Measurements from ENCODE around the gene CNTD1.

The CNTD1 gene

DNA sequence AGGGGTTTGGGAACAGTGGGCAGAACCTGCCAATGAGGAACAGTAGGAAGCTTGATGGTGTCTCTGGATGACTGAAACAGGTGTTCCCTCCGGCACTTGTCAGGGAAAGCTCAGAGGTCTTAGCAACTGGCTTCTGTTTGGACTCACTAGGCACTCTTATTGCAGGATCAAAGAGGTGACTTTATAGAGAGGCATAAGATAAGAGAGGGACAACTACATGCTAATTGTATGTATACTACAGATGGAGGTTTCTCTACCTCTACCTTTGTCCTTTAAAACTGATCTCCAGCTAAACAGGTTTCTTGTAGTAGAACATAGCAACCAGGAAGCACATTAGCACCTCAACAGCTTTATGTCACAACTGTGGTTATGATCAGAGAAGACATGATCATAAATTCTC is 7.6 kb downstream of the CNTD1 start:
- FAIRE-seq: no peak

DNA sequence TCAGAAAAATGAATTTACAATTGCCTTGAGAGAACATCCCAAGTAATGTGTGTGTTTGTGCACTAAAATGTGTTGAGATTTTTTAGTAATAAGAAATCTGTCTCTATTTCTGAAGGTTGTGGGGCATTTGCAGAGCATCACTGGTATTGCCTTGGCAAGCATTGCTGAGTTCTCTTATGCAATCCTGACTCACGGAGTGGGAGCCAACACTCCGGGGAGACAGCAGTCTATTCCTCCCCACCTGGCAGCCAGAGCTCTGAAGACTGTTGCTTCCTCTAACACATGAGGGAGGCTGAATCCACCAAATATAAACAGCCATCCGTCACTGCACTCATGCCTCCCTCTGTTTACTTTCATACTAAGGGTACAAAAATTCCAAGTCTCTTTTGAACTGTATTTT is 10.6 kb downstream of the CNTD1 start:
- no peak for FAIRE-seq

DNA sequence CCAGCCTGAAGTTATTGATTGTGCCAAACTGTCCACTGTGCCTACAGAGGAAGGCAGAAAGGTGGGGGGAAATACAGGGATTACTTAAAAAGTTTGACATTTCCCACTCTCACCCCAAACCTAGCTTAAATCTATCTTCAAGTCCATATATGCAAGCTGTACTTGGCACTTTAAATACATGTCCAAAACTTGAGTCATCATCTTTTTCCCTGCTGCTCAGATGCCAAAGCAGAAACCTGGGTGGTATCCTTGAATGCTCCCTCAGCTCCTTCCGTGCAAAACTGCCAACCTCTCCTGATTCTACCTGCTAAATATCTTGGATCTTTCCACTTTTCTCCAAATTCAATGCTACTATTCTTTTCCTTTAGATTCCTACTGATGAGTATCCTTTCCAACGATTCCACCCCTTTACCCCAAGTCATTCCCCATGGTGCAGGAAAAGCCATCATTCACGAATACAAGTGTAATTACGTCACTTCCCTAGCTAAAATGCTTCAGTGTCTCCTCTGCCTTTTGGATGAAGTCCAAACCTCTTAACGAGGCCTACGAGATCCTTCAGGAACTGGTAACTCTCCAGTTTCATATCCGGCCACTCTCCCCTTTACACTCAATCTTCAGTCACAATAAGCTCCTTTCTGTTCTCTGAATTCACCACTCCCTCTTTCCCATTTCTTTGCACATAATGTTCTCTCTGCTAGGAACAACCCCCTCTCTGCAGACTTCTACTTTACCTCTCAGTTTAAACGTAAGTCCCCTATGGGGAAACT is 16.2 kb downstream of the CNTD1 start:
- no peak for FAIRE-seq

DNA sequence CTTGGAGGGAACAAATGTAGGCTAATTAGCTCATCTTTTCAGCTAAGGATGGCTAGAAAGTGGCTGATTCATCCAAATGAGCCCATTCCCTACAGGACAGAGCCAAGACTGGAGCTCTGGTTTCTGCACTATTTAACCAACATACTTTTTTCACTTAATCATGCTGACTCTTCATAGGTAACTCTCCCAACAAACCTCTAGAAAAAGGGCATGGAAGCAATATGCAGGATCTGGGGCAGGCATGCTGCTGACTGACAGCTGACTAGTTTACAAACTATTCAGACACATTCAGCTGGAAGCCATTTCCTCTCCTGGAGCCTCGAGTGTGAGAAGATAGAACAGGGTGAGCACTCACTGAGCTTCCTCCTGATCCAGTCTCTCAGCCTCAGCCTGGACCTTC is 19.2 kb downstream of the CNTD1 start:
- no peak for FAIRE-seq

DNA sequence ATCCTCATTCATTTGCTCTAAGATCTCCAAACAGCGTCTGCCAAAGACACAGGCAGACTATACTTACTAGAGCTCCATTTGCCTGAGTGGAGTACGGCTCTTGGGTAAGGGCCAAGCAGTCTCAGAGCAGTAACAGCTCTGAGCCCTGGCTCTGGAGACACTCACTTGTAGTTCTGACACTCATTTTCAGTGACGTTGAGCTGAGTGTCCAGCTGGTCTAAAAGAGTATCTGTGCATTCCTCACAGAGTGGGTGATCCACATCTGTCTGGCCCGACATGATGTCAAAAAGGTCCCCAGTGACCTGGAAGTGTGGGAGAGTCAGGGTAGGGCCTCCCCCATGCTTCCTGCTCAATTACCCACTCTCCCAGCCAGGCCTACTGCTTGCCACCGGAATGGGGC is 19.7 kb downstream of the CNTD1 start:
- FAIRE-seq: no peak

DNA sequence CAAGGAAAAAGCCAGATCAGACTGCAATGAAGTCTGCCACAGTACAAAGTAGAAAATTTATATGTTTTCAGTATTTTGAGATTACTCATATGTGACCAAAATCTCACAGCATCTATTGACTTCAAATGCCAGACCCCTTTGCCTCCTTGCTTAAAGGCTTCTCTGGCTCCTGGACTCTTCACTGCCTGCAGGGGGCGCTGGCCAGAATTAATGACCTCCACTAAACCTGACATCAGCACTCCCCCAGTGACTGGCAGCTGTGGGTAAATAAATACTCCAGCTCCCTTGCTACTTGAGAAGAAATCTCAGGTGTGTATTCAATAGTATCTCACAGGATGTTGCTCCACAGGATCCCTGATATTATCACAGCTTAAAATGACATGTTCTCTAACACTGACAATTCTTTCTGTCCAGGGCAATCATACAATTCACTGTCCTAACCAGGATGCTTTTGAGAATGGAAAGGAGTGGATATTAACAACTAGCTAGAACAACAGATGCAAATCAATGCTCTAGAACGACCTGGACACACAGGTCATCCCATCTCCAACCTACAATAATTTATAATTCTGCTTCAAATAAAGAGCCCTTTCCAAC is 21.4 kb downstream of the CNTD1 start:
- FAIRE-seq: no peak

DNA sequence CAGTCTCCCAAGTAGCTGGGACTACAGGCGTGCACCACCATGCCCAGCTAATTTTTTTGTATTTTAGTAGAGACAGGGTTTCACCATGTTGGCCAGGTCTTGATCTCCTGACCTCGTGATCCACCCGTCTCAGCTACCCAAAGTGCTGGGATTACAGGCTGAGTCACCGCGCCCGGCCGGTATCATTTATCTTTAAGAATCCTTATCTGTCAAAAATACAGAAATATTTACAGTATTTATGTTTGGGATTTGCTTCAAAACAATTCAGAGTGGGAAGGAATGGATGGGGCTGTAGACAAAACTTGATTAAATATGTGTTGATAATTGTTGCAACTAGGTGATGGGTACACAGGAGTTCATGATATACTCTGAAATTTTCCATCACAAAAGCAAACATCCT is 22.5 kb downstream of the CNTD1 start:
- FAIRE-seq: no peak

DNA sequence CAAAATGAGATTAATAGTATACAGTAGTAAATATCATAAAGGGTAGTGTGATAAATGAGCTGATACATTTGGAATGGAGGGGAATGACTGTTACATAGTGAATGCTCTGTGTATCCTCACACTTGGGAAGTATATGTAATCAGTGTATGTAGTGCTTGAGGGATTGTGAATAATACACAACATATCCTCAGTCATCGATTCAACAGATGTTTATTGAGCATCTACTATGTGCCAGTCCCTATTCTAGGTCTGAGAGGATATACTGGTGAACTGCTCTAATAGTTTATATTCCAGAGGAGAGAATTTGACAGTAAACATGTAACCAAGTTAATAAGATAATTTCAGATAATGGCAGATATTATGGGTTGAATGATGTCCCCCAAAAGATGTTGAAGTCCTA is 28.8 kb downstream of the CNTD1 start:
- no peak for FAIRE-seq

DNA sequence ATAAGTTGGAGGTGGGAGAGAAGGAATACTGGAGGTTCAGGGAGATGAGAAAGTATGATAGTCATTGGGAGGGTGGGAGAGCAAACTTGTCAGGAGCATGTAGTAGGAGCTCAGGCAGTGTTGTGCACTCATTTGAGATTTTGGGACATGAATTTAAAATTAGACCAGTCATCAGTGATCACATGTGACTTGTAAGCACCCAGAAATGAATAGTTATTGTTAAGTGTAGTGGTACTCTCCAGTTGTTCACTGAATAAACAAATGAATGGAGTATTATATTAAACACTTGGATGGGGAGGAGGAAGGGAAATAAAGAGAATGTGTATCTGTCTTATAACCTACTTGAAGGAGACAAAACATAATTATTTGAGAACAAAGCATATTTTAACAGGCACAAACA is 32.3 kb downstream of the CNTD1 start:
- no peak for FAIRE-seq

DNA sequence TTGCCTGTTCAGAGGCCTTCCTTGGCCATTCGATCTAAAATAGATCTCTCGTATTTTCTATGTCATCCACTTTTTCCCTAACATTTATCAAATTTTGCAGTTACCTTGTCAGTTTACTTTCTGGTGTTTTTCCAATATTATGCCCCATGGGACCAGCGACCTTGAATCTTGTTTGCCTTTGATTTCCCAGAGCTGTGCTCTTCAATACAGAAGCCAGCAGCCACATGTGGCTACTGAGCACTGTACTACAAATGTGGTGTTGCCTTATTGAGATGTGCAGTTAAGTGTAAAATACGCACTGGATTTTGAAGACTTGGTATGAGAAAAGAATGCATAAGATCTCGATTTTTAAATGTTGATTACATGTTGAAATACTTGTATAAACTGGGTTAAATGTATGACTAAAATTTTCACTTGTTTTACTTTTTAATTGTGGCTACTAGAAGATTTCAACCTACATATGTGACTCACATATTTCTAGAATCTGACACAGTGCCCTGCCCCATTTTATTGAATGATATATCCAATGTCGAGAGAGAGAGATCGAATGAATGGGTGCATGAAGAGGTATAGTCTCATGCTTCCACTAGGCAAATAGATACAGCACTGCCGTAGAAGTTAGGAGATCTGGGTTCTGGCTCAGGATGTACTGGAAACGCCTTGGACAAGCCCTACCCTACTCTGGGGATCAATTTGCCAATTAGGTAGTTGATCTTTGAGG is 33.7 kb downstream of the CNTD1 start:
- no peak for FAIRE-seq

DNA sequence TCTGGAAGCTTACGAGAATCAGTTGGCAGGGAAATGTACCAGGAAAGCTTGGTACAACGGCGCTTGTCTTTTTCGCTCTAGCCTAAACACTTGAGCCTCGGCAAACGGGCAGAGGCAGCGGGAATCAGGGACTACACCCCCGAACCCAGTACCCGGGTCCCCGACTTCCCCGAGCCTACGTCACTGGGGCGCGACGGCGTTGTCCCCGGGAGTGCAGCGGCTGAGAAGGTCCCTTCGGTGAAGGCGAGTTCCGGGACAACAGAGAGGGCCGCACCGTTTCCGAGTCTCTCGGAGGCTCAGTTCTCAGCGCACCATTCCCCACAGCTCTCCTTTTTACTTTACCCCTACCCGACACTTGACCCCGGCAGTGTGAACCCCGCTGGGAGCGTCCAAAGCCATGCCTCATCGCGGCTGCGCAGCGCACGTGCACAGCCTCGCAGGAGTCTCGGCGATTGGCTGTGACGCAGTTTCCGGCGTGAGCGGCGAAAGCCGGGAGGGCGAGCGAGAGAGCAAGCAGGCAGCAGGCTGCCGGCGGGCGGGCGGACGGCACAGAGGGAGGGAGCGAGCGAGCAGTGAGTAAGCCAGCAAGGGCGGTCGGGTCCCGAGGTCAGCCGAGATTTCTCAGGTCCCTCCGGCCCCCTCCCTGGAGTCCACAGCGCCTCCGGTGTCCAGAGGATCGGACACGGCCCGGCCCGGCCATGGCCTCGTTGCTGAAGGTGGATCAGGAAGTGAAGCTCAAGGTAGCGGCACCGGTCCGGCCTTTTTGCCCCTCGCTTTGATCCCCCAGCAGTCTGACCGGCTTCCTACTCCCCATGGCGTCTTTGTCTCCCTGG is 34.5 kb downstream of the CNTD1 start, which contains the start of gene PSME3:
Gene PSME3 (plus strand): TSS at position 464 of the 833 bp plus-strand sequence. CDS start 235 bp downstream, at position 699.
- no peak for FAIRE-seq

DNA sequence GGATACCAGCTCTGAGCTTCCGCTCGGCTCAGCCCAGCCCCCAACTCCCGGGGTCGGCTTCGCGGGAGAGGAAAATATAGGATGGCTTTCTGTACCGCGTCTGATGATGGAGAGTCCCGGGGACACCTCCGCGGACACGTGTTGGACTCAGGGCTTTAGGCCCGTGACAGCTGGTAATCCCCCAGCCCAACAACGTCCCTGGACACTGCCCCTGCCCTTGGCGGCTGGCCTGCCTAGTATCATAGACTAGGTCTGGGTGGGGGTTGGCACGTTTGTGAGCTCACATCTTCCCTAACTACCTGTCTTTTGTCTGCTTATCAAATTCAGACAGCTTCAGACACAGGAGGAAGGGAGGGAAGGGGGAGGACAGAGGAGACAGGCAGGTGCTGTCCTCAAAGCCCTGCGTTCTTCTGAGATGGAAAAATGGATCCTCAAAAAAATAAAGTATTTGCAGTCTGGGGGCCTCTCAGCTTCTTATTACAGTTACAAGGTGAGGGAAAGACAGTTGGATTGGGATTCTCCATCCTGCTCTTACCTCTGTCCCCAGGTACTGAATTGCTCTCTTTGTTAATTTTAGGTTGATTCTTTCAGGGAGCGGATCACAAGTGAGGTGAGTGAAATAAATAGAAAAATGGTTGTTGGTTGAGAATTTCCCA is 35.2 kb downstream of the CNTD1 start:
- no peak for FAIRE-seq

DNA sequence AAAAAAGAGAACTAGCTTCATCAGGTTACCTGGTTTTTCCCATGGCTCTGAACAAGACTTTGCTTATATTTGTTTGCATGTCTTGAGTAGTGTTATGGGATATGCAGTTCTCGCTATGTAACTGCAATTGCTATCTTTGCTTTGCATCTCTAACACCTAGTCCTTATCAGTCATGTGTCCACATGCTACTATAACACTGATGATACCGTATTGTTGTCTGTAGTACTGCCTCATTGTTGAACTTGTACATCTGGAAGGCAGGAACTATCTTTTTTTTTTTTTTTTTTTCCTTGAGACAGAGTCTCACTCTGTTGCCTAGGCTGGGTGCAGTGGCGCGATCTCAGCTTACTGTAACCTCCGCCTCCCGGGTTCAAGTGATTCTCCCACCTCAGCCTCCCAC is 37.1 kb downstream of the CNTD1 start:
- FAIRE-seq: no peak

DNA sequence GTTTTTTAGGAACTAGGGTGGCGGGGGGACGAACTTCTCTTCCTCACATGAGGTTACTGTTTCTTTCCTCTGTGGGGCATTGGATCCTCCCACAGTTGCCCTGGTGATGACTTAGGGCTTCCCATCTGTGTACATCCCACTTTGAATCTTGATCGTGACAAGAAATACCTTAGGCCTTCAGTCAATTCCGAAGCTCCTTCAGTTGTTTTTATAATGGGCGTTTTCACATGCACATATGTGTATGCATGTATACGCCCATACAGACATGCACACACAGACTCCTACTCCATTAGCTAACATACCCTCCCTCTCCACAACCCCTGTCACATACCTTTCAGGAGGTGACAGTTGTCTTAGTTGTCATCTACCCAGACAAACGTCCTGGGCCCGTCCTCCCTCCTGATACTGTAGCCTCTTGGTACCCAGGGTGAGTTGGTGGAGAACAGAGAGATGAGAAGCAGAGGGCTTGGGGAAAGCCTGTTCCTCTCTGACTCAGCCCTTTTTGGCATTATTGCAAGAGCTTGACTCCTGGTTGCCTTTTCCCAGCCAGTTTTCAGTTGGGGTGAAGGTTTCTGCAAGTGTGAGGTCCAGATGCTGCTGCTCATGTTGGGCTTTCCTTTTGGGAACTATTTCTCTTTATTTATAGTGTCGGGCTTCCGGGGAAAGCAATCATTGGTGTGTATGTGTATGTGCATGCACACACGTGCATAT is 43.5 kb downstream of the CNTD1 start:
- FAIRE-seq: no peak

DNA sequence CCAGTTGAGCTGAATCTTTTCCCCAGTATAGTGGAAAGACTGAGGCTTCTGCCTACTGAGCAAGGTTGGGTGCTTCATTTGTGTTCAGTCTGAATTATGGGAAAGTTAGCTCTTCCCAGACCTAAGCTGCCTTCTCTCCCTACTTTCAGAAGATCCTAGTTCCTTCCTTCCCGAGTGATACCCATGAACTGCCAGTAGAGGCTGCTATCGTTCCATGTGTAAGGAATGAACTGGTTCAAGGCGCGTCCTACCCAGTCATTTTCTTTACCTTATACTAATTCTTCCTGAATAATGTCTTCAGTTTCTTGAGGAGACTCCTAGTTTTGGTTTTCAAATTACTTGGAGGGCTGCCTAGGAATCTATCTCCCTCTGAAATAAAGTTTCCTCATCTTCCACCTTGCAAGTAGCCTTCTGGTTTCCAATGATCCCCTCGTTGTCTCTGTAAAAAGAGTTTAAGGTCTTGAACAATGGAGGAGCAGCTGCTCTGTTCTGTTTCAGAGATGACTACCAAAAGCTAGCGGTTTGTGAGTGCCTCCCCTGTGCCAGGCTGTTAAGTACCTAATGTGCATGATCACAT is 44.8 kb downstream of the CNTD1 start:
- FAIRE-seq: peak; percentile 66

DNA sequence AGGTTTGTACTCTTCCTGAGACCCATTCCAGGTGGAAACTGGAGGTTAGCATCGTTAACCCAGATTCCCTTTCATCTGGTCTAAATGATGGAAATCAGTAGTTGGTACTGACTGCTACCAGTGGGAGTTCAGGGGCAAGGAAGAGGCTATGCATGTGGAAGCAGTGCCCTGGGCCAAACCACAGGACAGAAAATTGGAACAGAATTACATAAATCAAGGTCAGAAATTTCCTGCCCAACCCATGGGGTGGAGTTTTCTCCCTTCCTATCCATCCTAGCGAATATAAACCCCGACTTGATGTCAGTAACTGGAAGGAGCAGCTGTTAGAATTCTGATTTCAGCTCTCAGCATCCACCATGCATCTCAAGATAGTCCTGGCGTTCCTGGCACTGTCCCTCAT is 45.6 kb downstream of the CNTD1 start, which contains the start of gene AOC2:
Gene AOC2 (plus strand): TSS at position 310 of the 400 bp plus-strand sequence. CDS start 47 bp downstream, at position 357.
- no peak for FAIRE-seq

DNA sequence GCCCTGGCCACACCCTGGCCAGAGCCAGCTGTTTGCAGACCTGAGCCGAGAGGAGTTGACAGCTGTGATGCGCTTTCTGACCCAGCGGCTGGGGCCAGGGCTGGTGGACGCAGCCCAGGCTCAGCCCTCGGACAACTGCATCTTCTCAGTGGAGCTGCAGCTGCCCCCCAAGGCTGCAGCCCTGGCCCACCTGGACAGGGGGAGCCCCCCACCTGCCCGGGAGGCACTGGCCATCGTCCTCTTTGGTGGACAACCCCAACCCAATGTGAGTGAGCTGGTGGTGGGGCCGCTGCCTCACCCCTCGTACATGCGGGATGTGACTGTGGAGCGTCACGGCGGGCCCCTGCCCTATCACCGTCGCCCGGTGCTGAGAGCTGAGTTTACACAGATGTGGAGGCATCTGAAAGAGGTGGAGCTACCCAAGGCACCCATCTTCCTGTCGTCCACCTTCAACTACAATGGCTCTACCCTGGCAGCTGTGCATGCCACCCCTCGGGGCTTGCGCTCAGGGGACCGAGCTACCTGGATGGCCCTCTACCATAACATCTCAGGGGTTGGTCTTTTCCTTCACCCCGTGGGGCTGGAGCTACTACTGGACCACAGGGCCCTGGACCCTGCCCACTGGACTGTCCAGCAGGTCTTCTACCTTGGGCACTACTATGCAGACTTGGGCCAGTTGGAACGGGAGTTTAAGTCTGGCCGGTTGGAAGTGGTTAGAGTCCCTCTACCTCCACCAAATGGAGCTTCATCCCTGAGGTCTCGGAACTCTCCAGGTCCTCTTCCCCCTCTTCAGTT is 46.3 kb downstream of the CNTD1 start:
- no peak for FAIRE-seq

DNA sequence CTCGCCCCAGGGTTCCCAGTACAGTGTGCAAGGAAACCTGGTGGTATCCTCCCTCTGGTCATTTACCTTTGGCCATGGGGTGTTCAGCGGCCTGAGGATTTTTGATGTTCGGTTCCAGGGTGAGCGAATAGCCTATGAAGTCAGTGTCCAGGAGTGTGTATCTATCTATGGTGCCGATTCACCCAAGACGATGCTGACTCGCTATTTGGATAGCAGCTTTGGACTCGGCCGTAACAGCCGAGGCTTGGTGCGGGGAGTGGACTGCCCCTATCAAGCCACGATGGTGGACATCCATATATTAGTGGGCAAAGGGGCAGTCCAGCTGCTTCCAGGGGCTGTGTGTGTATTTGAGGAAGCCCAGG is 46.9 kb downstream of the CNTD1 start:
- FAIRE-seq: no peak

DNA sequence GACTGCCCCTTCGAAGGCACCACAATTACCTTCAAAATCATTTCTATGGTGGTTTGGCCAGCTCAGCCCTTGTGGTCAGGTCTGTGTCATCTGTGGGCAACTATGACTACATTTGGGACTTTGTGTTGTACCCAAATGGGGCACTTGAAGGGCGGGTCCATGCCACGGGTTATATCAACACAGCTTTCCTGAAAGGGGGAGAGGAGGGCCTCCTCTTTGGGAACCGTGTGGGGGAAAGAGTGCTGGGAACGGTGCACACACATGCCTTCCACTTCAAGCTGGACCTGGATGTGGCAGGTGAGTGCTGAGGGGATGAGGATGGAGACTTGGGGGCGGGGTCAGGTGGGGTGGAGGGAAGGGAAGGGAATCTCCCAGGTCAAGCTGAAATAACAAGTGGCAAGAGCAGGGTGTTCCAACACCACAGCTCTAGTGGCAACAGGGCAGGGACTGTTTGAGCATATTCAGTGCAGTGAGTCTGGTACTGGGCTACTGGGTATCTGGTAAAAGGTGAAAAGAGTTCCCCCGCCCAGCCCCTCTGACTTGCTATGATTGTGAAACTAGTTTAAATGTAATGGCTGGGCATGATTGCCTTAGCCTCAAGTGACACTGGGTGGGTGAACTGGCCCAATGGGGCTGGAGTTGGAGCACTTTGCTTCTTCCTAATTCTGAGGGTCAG is 47.4 kb downstream of the CNTD1 start:
- FAIRE-seq: no peak

Measured in TTC549 (cell line).